Osteoblast (primary cell): Measurements from ENCODE around the gene ARMC9. TPM values are rescaled to one million over a fixed set of nuclear protein-coding genes. Genes with fewer than 3 reads are reported as not detected.

Experiments used
- DNase-seq: peaks from one replicate; pipeline ENCODE4 v3.0.0; 2011; ENCODE audit warnings: low spot score, mixed read lengths; ENCODE audit not compliant: insufficient read length; ENCODE audit errors: missing footprints
- H2AFZ ChIP-seq: 2 replicates; pipeline ENCODE4 v1.6.0; 2011; ENCODE audit warnings: mild to moderate bottlenecking, low read length
- H3K27ac ChIP-seq: 2 replicates; pipeline ENCODE4 v1.5.1; 2011; ENCODE audit warnings: mild to moderate bottlenecking, low read depth, low read length, moderate library complexity
- H3K27me3 ChIP-seq: 2 replicates; pipeline ENCODE4 v1.6.0; 2012; ENCODE audit warnings: mild to moderate bottlenecking, control low read depth, inconsistent platforms, low read length, moderate library complexity; ENCODE audit not compliant: insufficient read depth
- H3K36me3 ChIP-seq: 2 replicates; pipeline ENCODE4 v1.5.1; 2011; ENCODE audit warnings: mild to moderate bottlenecking, low read length, control low read depth, moderate library complexity; ENCODE audit not compliant: insufficient read depth
- H3K4me1 ChIP-seq: 2 replicates; pipeline ENCODE4 v1.5.1; 2011; ENCODE audit warnings: mild to moderate bottlenecking, low read length, control low read depth, moderate library complexity; ENCODE audit not compliant: insufficient read depth
- H3K4me2 ChIP-seq: 2 replicates; pipeline ENCODE4 v1.6.0; 2011; ENCODE audit warnings: mild to moderate bottlenecking, low read length; ENCODE audit not compliant: insufficient read depth
- H3K4me3 ChIP-seq: fragments of 200-600 bp; sonication (generic); 3 replicates; pipeline ENCODE4 v1.5.1; 2012; ENCODE audit warnings: mild to moderate bottlenecking, low read length, inconsistent platforms; ENCODE audit not compliant: insufficient read depth
- H3K79me2 ChIP-seq: 2 replicates; pipeline ENCODE4 v1.6.0; 2012; ENCODE audit warnings: mild to moderate bottlenecking, low read length, control low read depth, inconsistent platforms; ENCODE audit not compliant: insufficient read depth
- H3K9me3 ChIP-seq: 2 replicates; pipeline ENCODE4 v1.5.1; 2011; ENCODE audit warnings: low read depth, low read length, control low read depth
- H4K20me1 ChIP-seq: 2 replicates; pipeline ENCODE4 v1.6.0; 2012; ENCODE audit warnings: mild to moderate bottlenecking, low read length, control low read depth; ENCODE audit not compliant: insufficient read depth
- total RNA-seq: library from RNA; depleted of rRNA; stranded (reverse); fragments of >200 nt; gene quantifications from 2 replicates; pipeline ENCODE4 v1.2.3, GENCODE V29; 2012
- TF ChIP-seq, protein P1 (sequence below): IDR thresholded peaks from 2 replicates; pipeline ENCODE4 v1.5.1; 2011; ENCODE audit warnings: mild to moderate bottlenecking, low read depth, low read length, moderate library complexity; ENCODE audit errors: extremely low read depth

ARMC9 gene
- total RNA-seq, 1 donor, result 221 TPM

DNA sequence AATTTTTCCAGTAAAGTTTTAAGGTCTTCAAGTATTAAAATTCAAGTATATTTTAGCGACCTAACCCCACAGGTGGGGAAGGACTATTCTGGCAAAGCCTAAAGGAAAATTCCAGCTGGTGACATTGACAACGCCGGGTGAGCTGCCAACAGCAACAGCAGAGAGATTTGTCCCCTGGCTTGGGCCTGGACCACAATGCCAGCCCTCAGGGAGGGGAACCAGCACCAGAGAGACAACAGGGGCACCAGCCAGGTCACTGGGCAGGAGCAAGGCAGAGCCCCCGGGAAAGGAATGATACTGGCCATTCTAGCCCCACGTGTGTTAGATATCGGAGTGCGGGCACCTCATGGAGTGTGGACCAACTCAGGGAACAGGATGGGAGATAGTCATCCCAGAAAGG is 95.7 kb downstream of the ARMC9 start:
- H3K4me1 ChIP-seq, result no peaks in the 10 kb centered on the region
- H4K20me1 ChIP-seq, result no peaks in the 10 kb centered on the region
- H3K9me3 ChIP-seq, result no peaks in the 10 kb centered on the region
- no peak overlapping the region for H2AFZ ChIP-seq
- no peaks in the 10 kb centered on the region for H3K79me2 ChIP-seq
- no peak overlapping the region for H3K4me3 ChIP-seq
- TF ChIP-seq, protein P1, sequence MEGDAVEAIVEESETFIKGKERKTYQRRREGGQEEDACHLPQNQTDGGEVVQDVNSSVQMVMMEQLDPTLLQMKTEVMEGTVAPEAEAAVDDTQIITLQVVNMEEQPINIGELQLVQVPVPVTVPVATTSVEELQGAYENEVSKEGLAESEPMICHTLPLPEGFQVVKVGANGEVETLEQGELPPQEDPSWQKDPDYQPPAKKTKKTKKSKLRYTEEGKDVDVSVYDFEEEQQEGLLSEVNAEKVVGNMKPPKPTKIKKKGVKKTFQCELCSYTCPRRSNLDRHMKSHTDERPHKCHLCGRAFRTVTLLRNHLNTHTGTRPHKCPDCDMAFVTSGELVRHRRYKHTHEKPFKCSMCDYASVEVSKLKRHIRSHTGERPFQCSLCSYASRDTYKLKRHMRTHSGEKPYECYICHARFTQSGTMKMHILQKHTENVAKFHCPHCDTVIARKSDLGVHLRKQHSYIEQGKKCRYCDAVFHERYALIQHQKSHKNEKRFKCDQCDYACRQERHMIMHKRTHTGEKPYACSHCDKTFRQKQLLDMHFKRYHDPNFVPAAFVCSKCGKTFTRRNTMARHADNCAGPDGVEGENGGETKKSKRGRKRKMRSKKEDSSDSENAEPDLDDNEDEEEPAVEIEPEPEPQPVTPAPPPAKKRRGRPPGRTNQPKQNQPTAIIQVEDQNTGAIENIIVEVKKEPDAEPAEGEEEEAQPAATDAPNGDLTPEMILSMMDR, result no peak
- H3K4me2 ChIP-seq, result no peak overlapping the region
- H3K36me3 ChIP-seq, result peaks cover 48% of the 10 kb centered on the region
- H3K27ac ChIP-seq, result no peak overlapping the region
- DNase-seq, result no peak
- no peaks in the 10 kb centered on the region for H3K27me3 ChIP-seq

DNA sequence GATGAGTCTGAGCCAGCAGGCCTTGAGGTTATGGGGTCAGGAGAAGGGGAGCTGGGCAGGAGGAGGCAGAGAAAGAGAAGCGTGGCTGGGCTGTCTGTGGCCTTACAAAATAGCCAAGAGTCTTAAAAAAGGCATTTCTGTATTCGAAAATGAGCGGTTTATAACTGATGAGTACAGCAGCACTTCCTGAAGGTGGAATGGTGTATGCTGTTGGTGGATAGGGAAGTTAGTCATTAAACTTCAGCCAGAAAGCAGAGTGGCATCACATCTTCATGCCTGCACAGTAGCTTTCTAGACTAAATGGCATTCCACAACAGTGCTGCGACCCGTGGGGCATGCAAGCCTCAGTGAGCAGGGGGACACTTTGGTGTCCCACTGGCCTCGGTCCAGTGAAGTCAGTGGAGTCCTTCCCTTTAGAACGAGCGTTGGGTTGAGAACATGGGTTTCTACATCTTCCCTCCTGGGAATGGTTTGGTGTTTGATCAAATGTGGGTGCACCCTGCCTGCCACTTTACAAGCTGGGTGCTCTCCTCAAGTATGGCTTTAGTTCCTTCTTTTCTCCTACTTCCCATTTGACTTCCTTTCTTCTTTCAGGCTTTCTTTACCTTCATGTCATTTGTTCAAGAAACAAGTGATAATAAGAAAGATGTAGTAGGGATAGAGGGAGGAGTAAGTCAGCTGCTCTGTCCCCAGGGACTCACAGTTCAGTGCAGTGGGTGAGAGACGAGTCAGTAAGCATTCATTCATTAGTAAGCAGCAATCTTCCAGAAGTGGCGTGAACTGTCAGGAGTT is 96.3 kb downstream of the ARMC9 start:
- no peak overlapping the region for H3K4me3 ChIP-seq
- H2AFZ ChIP-seq, result no peak overlapping the region
- H3K27ac ChIP-seq, result no peak overlapping the region
- H3K36me3 ChIP-seq, result peaks cover 41% of the 10 kb centered on the region
- H3K27me3 ChIP-seq, result no peaks in the 10 kb centered on the region
- H3K79me2 ChIP-seq, result no peaks in the 10 kb centered on the region
- TF ChIP-seq, protein P1, result no peak
- no peak overlapping the region for H3K4me2 ChIP-seq
- no peaks in the 10 kb centered on the region for H3K4me1 ChIP-seq
- H3K9me3 ChIP-seq, result no peaks in the 10 kb centered on the region
- no peaks in the 10 kb centered on the region for H4K20me1 ChIP-seq
- DNase-seq, result no peak

DNA sequence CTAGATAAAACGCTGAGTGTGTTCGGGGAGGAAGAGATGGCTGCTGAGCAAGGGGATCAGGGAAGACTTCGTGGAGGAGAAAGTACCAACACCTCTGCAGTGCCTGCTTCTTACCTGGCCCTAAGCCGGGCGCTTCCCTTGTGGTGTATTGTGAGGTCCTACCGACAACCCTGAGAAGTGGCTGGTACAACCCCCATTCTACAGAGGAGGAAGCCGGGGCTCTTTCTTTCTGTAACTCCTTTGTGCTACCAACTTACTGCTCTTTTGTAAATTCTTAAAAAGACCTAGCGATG is 96.9 kb downstream of the ARMC9 start:
- no peaks in the 10 kb centered on the region for H4K20me1 ChIP-seq
- H3K27ac ChIP-seq, result no peak overlapping the region
- DNase-seq, result peak; percentile 62

DNA sequence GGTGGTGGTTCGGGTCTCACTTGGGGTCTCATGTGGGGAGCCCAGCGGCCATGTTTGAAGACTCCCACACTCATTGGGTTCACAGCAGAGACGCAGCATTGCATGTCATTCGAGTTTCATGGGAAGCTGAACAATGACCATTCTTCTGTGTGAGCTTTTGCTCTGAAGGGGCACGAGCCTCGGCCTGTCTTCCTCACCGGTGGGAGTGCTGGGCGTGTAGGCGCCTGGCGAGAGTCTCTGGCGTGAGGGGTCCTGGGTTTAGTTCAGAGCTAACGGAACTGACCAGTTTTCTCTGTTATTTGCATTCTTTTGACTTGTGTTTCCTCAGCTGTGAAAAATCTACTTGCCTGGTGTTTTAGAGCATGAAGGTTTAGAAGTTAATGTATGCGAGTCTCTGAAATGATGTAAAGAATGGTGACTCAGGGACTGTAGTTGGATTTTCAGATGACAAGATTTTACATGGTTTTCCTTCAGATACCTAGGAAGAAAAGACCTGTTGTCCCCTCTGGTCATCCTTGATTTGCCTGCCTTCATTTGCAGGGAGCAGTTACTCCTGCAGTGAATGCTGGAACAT is 98.1 kb downstream of the ARMC9 start:
- Histone ChIP-seq H3K79me2 (no peaks in the 10 kb centered on the region), H3K27me3 (no peaks in the 10 kb centered on the region), H3K27ac (no peak overlapping the region), H3K4me2 (no peak overlapping the region), H3K4me3 (no peak overlapping the region), H3K9me3 (no peaks in the 10 kb centered on the region), H4K20me1 (no peaks in the 10 kb centered on the region), H3K4me1 (no peaks in the 10 kb centered on the region), H2AFZ (no peak overlapping the region), H3K36me3 (peaks cover 37% of the 10 kb centered on the region)
- TF ChIP-seq, protein P1, result no peak
- no peak for DNase-seq

More for the DNA sequence above, 96.9 kb downstream of the ARMC9 start:
- H3K27me3 ChIP-seq, result no peaks in the 10 kb centered on the region
- no peaks in the 10 kb centered on the region for H3K79me2 ChIP-seq
- no peak overlapping the region for H2AFZ ChIP-seq
- H3K36me3 ChIP-seq, result peaks cover 36% of the 10 kb centered on the region
- H3K4me1 ChIP-seq, result no peaks in the 10 kb centered on the region
- no peak overlapping the region for H3K4me3 ChIP-seq
- no peak overlapping the region for H3K4me2 ChIP-seq
- TF ChIP-seq, protein P1, result no peak
- H3K9me3 ChIP-seq, result no peaks in the 10 kb centered on the region
